Measurements from ENCODE around the gene DVL1. TPM values are rescaled to one million over a fixed set of nuclear protein-coding genes. Genes with fewer than 3 reads are reported as not detected.

DVL1 gene
- total and polyA plus RNA-seq, 2 of the 13 experiments (the other 11 are each of a cell fraction or from before 2014, with no cell fraction given) = 30.8 to 60.4 TPM

GRCh38 chr1:1329304-1330210 is 19.7 kb downstream of the DVL1 start (continued):
- TF ChIP-seq DNMT1 (CRISPR knock-in tag; IDR thresholded peaks at IDR 0.05) = peak; percentile 86; the same call in 1 of the 2 replicates
- TF ChIP-seq, protein P1, sequence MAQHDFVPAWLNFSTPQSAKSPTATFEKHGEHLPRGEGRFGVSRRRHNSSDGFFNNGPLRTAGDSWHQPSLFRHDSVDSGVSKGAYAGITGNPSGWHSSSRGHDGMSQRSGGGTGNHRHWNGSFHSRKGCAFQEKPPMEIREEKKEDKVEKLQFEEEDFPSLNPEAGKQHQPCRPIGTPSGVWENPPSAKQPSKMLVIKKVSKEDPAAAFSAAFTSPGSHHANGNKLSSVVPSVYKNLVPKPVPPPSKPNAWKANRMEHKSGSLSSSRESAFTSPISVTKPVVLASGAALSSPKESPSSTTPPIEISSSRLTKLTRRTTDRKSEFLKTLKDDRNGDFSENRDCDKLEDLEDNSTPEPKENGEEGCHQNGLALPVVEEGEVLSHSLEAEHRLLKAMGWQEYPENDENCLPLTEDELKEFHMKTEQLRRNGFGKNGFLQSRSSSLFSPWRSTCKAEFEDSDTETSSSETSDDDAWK (CRISPR knock-in tag; IDR thresholded peaks at IDR 0.05) = no peak
- TF ChIP-seq ZNF432 (CRISPR knock-in tag; IDR thresholded peaks at IDR 0.05; ENCODE audit: borderline replicate concordance) = no peak
- TF ChIP-seq, protein P2, sequence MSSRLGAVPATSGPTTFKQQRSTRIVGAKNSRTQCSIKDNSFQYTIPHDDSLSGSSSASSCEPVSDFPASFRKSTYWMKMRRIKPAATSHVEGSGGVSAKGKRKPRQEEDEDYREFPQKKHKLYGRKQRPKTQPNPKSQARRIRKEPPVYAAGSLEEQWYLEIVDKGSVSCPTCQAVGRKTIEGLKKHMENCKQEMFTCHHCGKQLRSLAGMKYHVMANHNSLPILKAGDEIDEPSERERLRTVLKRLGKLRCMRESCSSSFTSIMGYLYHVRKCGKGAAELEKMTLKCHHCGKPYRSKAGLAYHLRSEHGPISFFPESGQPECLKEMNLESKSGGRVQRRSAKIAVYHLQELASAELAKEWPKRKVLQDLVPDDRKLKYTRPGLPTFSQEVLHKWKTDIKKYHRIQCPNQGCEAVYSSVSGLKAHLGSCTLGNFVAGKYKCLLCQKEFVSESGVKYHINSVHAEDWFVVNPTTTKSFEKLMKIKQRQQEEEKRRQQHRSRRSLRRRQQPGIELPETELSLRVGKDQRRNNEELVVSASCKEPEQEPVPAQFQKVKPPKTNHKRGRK (CRISPR knock-in tag; IDR thresholded peaks at IDR 0.05) = 0 out of 2 replicates have a peak, but pooled peaks have one; percentile 39
- TF ChIP-seq MAFG (CRISPR knock-in tag; IDR thresholded peaks at IDR 0.05) = no peak
- no peak for TF ChIP-seq LBX2 (CRISPR knock-in tag; IDR thresholded peaks at IDR 0.05; ENCODE audit: borderline replicate concordance)
- TF ChIP-seq FOXO1 (CRISPR knock-in tag; IDR thresholded peaks at IDR 0.05) = peak; percentile 27; the same call in 1 of the 2 replicates
- TF ChIP-seq ZBTB2 (CRISPR knock-in tag; IDR thresholded peaks at IDR 0.05; ENCODE audit: low read depth) = peak; percentile 49
- TF ChIP-seq, protein P3, sequence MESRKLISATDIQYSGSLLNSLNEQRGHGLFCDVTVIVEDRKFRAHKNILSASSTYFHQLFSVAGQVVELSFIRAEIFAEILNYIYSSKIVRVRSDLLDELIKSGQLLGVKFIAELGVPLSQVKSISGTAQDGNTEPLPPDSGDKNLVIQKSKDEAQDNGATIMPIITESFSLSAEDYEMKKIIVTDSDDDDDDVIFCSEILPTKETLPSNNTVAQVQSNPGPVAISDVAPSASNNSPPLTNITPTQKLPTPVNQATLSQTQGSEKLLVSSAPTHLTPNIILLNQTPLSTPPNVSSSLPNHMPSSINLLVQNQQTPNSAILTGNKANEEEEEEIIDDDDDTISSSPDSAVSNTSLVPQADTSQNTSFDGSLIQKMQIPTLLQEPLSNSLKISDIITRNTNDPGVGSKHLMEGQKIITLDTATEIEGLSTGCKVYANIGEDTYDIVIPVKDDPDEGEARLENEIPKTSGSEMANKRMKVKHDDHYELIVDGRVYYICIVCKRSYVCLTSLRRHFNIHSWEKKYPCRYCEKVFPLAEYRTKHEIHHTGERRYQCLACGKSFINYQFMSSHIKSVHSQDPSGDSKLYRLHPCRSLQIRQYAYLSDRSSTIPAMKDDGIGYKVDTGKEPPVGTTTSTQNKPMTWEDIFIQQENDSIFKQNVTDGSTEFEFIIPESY (CRISPR knock-in tag; IDR thresholded peaks at IDR 0.05) = no peak
- TF ChIP-seq TCF7L2 (IDR thresholded peaks at IDR 0.05; ENCODE audit: low read depth, low read length) = no peak
- TF ChIP-seq, protein P4, sequence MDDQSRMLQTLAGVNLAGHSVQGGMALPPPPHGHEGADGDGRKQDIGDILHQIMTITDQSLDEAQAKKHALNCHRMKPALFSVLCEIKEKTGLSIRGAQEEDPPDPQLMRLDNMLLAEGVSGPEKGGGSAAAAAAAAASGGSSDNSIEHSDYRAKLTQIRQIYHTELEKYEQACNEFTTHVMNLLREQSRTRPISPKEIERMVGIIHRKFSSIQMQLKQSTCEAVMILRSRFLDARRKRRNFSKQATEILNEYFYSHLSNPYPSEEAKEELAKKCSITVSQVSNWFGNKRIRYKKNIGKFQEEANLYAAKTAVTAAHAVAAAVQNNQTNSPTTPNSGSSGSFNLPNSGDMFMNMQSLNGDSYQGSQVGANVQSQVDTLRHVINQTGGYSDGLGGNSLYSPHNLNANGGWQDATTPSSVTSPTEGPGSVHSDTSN (CRISPR knock-in tag; IDR thresholded peaks at IDR 0.05; ENCODE audit: borderline replicate concordance) = no peak
- peak; percentile 93; the same call in 1 of the 2 replicates for TF ChIP-seq TARDBP (CRISPR knock-in tag; IDR thresholded peaks at IDR 0.05)
- no peak for TF ChIP-seq HNRNPUL1 (IDR thresholded peaks at IDR 0.05; ENCODE audit: low read depth, low read length)
- no peak for TF ChIP-seq FOXJ3 (CRISPR knock-in tag; IDR thresholded peaks at IDR 0.05; ENCODE audit: borderline replicate concordance)
- no peak for TF ChIP-seq BORCS8-MEF2B (CRISPR knock-in tag; IDR thresholded peaks at IDR 0.05)
- no peak for TF ChIP-seq SP140L (CRISPR knock-in tag; IDR thresholded peaks at IDR 0.05; ENCODE audit: borderline replicate concordance)
- peak; percentile 71; the same call in 1 of the 2 replicates for TF ChIP-seq EEA1 (CRISPR knock-in tag; IDR thresholded peaks at IDR 0.05; ENCODE audit: borderline replicate concordance)
- TF ChIP-seq ZNF883 (CRISPR knock-in tag; IDR thresholded peaks at IDR 0.05; ENCODE audit: not compliant biosample characterization) = peak; percentile 7
- 0 out of 2 replicates have a peak, but pooled peaks have one; percentile 37 for TF ChIP-seq ZNF768 (CRISPR knock-in tag; IDR thresholded peaks at IDR 0.05)
- TF ChIP-seq ZNF589 (CRISPR knock-in tag; conservative IDR thresholded peaks at IDR 0.05) = peak; percentile 48; the same call in 1 of the 2 replicates

Data from HepG2 (cell line).